Head of caudate nucleus (tissue), 42 donors: ENCODE data around the gene PHETA2.
"Not testable (repeated sequence)": the region's sequence is repeated elsewhere in the genome, so short reads cannot be mapped to it uniquely, and the experiment has no call there.

Experiments
- DNase-seq, 42 donors: peaks; one replicate each; pipeline versions ENCODE4 v3.0.0 to v3.0.0-alpha.2; 2020 to 2021; ENCODE audit warnings: mixed read lengths in 7 of 42
- intact Hi-C: fragments of 100-400 bp; cut with DNase I; formaldehyde crosslinking; loops from one replicate; pipeline ENCODE4 v1.15.0; 2022

PHETA2 gene

GRCh38 chr22:42084874-42085273, 10.8 kb downstream of the PHETA2 start:
- DNase-seq = no peak
- intact Hi-C loops = no loop called here

GRCh38 chr22:42086051-42086450, 12.0 kb downstream of the PHETA2 start:
- intact Hi-C loops = no loop called here
- DNase-seq = no peak

- DNase-seq = peak; percentile 97 to 100 (median 99)
- intact Hi-C loops = loop anchor here (5.0 to 10.0 kb wide), 2 partner anchors 276 to 344 kb away; partner anchors contain the start of gene NFAM1
Measured at GRCh38 chr22:42090596-42091454, 16.8 kb downstream of the PHETA2 start, which contains the start of gene NDUFA6. NDUFA6 (minus strand) TSS chr22:42090772; CDS start chr22:42090744, 28 bp downstream.

GRCh38 chr22:42091455-42091782, 17.4 kb downstream of the PHETA2 start:
- intact Hi-C loops = loop anchor here (5.0 to 10.0 kb wide), 2 partner anchors 276 to 343 kb away; partner anchors contain the start of gene NFAM1
- DNase-seq = peak in 1 of 42 donors; percentile 33

- intact Hi-C loops = no loop called here
- DNase-seq = no peak
Measured at GRCh38 chr22:42101199-42101598, 27.2 kb downstream of the PHETA2 start.

- intact Hi-C loops, DNase-seq: not testable (repeated sequence)
Measured at GRCh38 chr22:42104332-42104860, 30.3 kb downstream of the PHETA2 start.

GRCh38 chr22:42108848-42109247, 34.8 kb downstream of the PHETA2 start:
- no peak for DNase-seq
- intact Hi-C loops = no loop called here

- intact Hi-C loops = no loop called here
- no peak for DNase-seq
Measured at GRCh38 chr22:42111798-42112197, 37.8 kb downstream of the PHETA2 start.

GRCh38 chr22:42112793-42113192, 38.7 kb downstream of the PHETA2 start:
- not testable (repeated sequence) for DNase-seq

GRCh38 chr22:42114721-42115120, 40.7 kb downstream of the PHETA2 start:
- peak in 11 of 42 donors; percentile 9 to 78 (median 39) for DNase-seq
- intact Hi-C loops = no loop called here

More at GRCh38 chr22:42112793-42113192, 38.7 kb downstream of the PHETA2 start:
- intact Hi-C loops = not testable (repeated sequence)

GRCh38 chr22:42115420-42115830, 41.4 kb downstream of the PHETA2 start:
- intact Hi-C loops, DNase-seq: not testable (repeated sequence)

- peak in 1 of 42 donors; percentile 49 for DNase-seq
Measured at GRCh38 chr22:42116848-42117424, 42.9 kb downstream of the PHETA2 start.

GRCh38 chr22:42120231-42121021, 46.4 kb downstream of the PHETA2 start:
- DNase-seq = not testable (repeated sequence)

More at GRCh38 chr22:42116848-42117424, 42.9 kb downstream of the PHETA2 start:
- intact Hi-C loops = no loop called here

GRCh38 chr22:42123529-42123928, 49.5 kb downstream of the PHETA2 start:
- DNase-seq, intact Hi-C loops: not testable (repeated sequence)

More at GRCh38 chr22:42120231-42121021, 46.4 kb downstream of the PHETA2 start:
- intact Hi-C loops = not testable (repeated sequence)

- no peak for DNase-seq
- intact Hi-C loops = no loop called here
Measured at GRCh38 chr22:42127606-42128005, 53.6 kb downstream of the PHETA2 start.

- intact Hi-C loops, DNase-seq: not testable (repeated sequence)
Measured at GRCh38 chr22:42128007-42128406, 54.0 kb downstream of the PHETA2 start.
